GM12878 (cell line): ENCODE results near the gene SMYD5. TPM values are rescaled to one million over a fixed set of nuclear protein-coding genes. Genes with fewer than 3 reads are reported as not detected.

Experiments
- ASH2L ChIP-seq: fragments of 300-600, 200-600 bp; sonication (generic); IDR thresholded peaks from 2 replicates; pipeline ENCODE4 v1.6.1; 2017; ENCODE audit warnings: low read depth, mild to moderate bottlenecking, borderline replicate concordance
- CREB1 ChIP-seq: IDR thresholded peaks from 2 replicates; pipeline ENCODE4 v1.6.1; 2012; ENCODE audit warnings: low read depth, mild to moderate bottlenecking, inconsistent platforms
- FOS ChIP-seq: IDR thresholded peaks from 3 replicates; pipeline ENCODE4 v1.6.1; 2011; ENCODE audit warnings: borderline replicate concordance; ENCODE audit not compliant: insufficient read length; ENCODE audit errors: extremely low read depth
- JUNB ChIP-seq: IDR thresholded peaks from 2 replicates; pipeline ENCODE4 v1.6.1; 2016; ENCODE audit warnings: antibody characterized with exemption, mild to moderate bottlenecking
- KAT2A ChIP-seq: conservative IDR thresholded peaks from 2 replicates; pipeline ENCODE4 v1.6.1; 2011; ENCODE audit warnings: low read depth, low read length; ENCODE audit not compliant: control insufficient read depth
- NFYB ChIP-seq: IDR thresholded peaks from 2 replicates; pipeline ENCODE4 v1.6.1; 2011; ENCODE audit warnings: low read depth, mild to moderate bottlenecking, low read length, improper control_type of control experiment, moderate library complexity; ENCODE audit not compliant: insufficient read depth
- SMC3 ChIP-seq: IDR thresholded peaks from 2 replicates; pipeline ENCODE4 v1.6.1; 2011; ENCODE audit warnings: low read length, improper control_type of control experiment, borderline replicate concordance
- STAT3 ChIP-seq: IDR thresholded peaks from 2 replicates; pipeline ENCODE4 v1.6.1; 2011; ENCODE audit warnings: low read depth, low read length, improper control_type of control experiment
- USF2 ChIP-seq: IDR thresholded peaks from 2 replicates; pipeline ENCODE4 v1.6.1; 2011; ENCODE audit warnings: low read depth, low read length, improper control_type of control experiment, borderline replicate concordance
- ZBTB40 ChIP-seq: fragments of 450-650 bp; IDR thresholded peaks from 2 replicates; pipeline ENCODE4 v1.6.1; 2016; ENCODE audit warnings: mild to moderate bottlenecking, moderate library complexity, borderline replicate concordance
- polyA plus RNA-seq, 11 experiments: library from polyadenylated mRNA; depleted of rRNA in 4 of 11; unstranded in 6 of 11; stranded (reverse) in 5 of 11; fragments of >200 nt; fragmentation: Nextera tagmentation in 4 of 11; fragmentation: Illumina TruSeq in 1 of 11; extraction: Ambion mirVana in 4 of 11; extraction: Trizol in 1 of 11; gene quantifications; 1 replicate in 1 of 11; 2 replicates in 10 of 11; pipeline versions ENCODE4 v1.2.1 to v1.2.3, GENCODE V29; 2011 to 2016; ENCODE audit warnings: inconsistent platforms in 2 of 11, missing spikeins in 2 of 11, low read depth in 1 of 11
- total RNA-seq, 4 experiments: library from RNA; depleted of rRNA in 3 of 4; stranded (reverse); fragments of >200 nt in 3 of 4; fragmentation: Illumina TruSeq in 1 of 4; extraction: Trizol in 1 of 4; gene quantifications; 2 replicates each; pipeline versions ENCODE4 v1.2.1 to v1.2.3, GENCODE V29; 2013 to 2021
- TF ChIP-seq, protein P1 (sequence below): fragments of 450-650 bp; IDR thresholded peaks from 2 replicates; pipeline ENCODE4 v1.6.1; 2018; ENCODE audit warnings: borderline replicate concordance, mild to moderate bottlenecking; ENCODE audit not compliant: partially characterized antibody
- TF ChIP-seq, protein P2 (sequence below): fragments of 150-350 bp; IDR thresholded peaks from 2 replicates; pipeline ENCODE4 v1.6.1; 2014; ENCODE audit warnings: mild to moderate bottlenecking, low read depth, low read length
- TF ChIP-seq, protein P3 (sequence below): fragments of 450-650 bp; IDR thresholded peaks from 2 replicates; pipeline ENCODE4 v1.6.1; 2017; ENCODE audit warnings: mild to moderate bottlenecking, moderate library complexity

The SMYD5 gene
- total and polyA plus RNA-seq, 10 of the 15 experiments (the other 5 are each of a cell fraction or from before 2014, with no cell fraction given): 6.1 to 35.3 (median 26.4) TPM

DNA sequence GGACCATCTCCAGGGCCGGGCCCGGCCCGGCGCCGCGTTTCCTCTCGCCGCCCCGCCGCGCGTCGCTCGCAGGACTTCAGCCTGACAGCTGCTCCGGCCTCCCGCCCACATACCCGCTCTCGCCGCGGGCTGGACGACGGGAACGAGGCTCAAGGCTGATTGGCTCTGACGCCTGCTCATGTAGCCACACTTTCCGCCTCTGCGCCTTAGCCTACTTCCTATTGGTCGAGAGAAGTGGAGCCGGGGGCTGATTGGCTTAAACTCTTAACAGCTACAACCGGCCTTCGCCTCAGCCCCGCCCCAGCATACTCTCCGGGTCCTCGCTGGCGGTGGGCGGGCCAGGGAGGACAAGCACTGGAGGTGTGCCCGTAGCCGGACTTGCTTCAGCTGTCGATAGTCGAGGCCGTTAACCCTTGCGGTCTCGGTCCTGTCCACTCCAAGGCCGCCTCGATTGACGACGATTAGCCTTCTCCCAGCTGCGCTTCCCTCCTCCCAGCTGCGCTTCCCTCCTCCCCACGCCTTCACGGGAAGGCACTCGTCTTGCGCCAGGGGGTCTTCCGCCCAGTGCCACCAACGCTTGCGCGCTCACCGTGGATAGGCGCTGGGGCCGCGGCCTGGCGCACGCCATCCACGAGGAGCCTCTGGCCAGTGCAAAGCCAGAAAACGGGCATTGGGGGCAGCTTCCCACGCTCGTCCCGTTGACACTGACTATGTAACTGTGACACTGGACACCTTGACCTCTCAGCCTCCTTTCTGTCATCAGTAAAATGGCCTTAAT, 19.3 kb downstream of the SMYD5 start, which contains the start of gene PRADC1 (continued):
- TF ChIP-seq, protein P1, sequence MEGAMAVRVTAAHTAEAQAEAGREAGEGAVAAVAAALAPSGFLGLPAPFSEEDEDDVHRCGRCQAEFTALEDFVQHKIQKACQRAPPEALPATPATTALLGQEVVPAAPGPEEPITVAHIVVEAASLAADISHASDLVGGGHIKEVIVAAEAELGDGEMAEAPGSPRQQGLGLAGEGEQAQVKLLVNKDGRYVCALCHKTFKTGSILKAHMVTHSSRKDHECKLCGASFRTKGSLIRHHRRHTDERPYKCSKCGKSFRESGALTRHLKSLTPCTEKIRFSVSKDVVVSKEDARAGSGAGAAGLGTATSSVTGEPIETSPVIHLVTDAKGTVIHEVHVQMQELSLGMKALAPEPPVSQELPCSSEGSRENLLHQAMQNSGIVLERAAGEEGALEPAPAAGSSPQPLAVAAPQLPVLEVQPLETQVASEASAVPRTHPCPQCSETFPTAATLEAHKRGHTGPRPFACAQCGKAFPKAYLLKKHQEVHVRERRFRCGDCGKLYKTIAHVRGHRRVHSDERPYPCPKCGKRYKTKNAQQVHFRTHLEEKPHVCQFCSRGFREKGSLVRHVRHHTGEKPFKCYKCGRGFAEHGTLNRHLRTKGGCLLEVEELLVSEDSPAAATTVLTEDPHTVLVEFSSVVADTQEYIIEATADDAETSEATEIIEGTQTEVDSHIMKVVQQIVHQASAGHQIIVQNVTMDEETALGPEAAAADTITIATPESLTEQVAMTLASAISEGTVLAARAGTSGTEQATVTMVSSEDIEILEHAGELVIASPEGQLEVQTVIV: no peak
- TF ChIP-seq, protein P2, sequence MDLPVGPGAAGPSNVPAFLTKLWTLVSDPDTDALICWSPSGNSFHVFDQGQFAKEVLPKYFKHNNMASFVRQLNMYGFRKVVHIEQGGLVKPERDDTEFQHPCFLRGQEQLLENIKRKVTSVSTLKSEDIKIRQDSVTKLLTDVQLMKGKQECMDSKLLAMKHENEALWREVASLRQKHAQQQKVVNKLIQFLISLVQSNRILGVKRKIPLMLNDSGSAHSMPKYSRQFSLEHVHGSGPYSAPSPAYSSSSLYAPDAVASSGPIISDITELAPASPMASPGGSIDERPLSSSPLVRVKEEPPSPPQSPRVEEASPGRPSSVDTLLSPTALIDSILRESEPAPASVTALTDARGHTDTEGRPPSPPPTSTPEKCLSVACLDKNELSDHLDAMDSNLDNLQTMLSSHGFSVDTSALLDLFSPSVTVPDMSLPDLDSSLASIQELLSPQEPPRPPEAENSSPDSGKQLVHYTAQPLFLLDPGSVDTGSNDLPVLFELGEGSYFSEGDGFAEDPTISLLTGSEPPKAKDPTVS: no peak
- TF ChIP-seq ASH2L (no peak), NFYB (peak; percentile 93), CREB1 (peak; percentile 82), USF2 (no peak), JUNB (no peak), ZBTB40 (peak; percentile 30; the same call in 1 of the 2 replicates), STAT3 (no peak), FOS (peak; percentile 97), KAT2A (no peak), SMC3 (no peak)
- TF ChIP-seq, protein P3, sequence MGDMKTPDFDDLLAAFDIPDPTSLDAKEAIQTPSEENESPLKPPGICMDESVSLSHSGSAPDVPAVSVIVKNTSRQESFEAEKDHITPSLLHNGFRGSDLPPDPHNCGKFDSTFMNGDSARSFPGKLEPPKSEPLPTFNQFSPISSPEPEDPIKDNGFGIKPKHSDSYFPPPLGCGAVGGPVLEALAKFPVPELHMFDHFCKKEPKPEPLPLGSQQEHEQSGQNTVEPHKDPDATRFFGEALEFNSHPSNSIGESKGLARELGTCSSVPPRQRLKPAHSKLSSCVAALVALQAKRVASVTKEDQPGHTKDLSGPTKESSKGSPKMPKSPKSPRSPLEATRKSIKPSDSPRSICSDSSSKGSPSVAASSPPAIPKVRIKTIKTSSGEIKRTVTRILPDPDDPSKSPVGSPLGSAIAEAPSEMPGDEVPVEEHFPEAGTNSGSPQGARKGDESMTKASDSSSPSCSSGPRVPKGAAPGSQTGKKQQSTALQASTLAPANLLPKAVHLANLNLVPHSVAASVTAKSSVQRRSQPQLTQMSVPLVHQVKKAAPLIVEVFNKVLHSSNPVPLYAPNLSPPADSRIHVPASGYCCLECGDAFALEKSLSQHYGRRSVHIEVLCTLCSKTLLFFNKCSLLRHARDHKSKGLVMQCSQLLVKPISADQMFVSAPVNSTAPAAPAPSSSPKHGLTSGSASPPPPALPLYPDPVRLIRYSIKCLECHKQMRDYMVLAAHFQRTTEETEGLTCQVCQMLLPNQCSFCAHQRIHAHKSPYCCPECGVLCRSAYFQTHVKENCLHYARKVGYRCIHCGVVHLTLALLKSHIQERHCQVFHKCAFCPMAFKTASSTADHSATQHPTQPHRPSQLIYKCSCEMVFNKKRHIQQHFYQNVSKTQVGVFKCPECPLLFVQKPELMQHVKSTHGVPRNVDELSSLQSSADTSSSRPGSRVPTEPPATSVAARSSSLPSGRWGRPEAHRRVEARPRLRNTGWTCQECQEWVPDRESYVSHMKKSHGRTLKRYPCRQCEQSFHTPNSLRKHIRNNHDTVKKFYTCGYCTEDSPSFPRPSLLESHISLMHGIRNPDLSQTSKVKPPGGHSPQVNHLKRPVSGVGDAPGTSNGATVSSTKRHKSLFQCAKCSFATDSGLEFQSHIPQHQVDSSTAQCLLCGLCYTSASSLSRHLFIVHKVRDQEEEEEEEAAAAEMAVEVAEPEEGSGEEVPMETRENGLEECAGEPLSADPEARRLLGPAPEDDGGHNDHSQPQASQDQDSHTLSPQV: no peak
